Measurements from ENCODE around the gene NUTF2.

The NUTF2 gene

DNA sequence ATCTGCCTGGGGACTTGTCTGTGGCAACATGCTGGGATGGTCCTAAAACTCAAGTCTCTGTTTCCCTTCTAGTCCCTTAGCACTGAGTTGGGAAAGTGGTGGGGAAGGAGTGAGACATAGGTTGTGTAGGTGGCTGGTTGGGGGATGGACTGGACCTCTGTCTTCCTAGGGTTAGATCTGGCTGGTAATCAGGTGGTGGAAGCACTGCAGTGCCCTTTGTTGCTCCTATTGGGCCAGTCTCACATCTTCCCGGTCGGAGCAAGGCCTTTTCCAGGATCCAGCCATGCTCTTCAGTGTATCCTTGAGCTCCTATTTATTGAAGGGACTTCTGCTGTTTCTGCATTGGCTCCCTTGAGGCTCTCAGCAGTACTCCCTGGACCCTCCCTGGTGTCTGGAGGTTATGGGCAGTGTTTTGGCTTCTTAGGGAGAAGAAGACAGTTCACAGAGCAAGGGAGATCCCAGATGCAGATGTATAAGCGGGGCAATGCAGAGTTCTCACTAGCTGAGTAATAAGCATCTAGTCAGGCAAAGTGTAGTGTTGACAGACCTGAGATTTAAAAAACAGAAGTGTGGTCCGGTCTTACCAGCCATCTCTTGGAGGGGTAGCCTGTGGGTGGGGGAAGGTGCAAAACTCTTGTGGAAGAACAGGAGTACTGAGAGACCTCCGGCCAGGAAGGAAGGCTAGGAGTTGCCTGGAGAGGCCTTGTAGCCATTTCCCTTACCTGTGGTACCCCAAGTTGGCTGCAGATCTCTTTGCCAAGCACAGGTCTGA lies 1.3 kb upstream of the NUTF2 start:
- Histone ChIP-seq H2BK120ac (ENCODE audit: low read depth, low read length) (no peak overlapping the region), H3K27ac (ENCODE audit: low read length, poor library complexity, severe bottlenecking) (peak overlapping the region; percentile 97), H2BK5ac (ENCODE audit: low read depth, low read length, poor library complexity, severe bottlenecking) (peak overlapping the region; percentile 89), H2BK15ac (ENCODE audit: low read depth, poor library complexity, severe bottlenecking) (no peak overlapping the region), H2AFZ (ENCODE audit: low read depth, low read length) (no peak overlapping the region), H2AK5ac (ENCODE audit: low read length, severe bottlenecking) (peak overlapping the region; percentile 43), H3K18ac (ENCODE audit: low read depth in 1 of 2, low read length in 2 of 2) (no peak overlapping the region), H3K9ac (ENCODE audit: low read length) (peak overlapping the region; percentile 98), H4K91ac (ENCODE audit: low read length) (peak overlapping the region; percentile 78), H3K27me3 (ENCODE audit: control insufficient read depth in 1 of 2, insufficient read depth in 1 of 2, low read length in 2 of 2) (no peaks in the 10 kb centered on the region), H3K4me2 (ENCODE audit: low read length, poor library complexity, severe bottlenecking) (peak overlapping the region; percentile 89), H3K14ac (ENCODE audit: low read length in 2 of 2) (no peak overlapping the region), H4K8ac (ENCODE audit: low read length) (peak overlapping the region; percentile 52), H3K4ac (ENCODE audit: low read depth in 1 of 2, low read length in 2 of 2) (peak overlapping the region in 1 of 2 experiments; percentile 80), H3K4me3 (ENCODE audit: insufficient read depth in 1 of 2, low read depth in 1 of 2, low read length in 2 of 2) (peak overlapping the region in 1 of 2 experiments; percentile 85), H2BK12ac (ENCODE audit: low read length in 2 of 2) (peak overlapping the region in 1 of 2 experiments; percentile 73), H3K4me1 (ENCODE audit: control insufficient read depth, insufficient read depth, low read depth, low read length) (peaks cover 29% of the 10 kb centered on the region), H3K23ac (ENCODE audit: low read length in 2 of 2) (peak overlapping the region in 1 of 2 experiments; percentile 65), H3K79me1 (replicated peaks; ENCODE audit: low read length, poor library complexity, severe bottlenecking) (peaks cover 4% of the 10 kb centered on the region), H3K9me3 (ENCODE audit: control insufficient read depth, low read length) (no peaks in the 10 kb centered on the region), H3K36me3 (ENCODE audit: control insufficient read depth in 1 of 2, insufficient read depth in 2 of 2, low read depth in 1 of 2, low read length in 2 of 2) (peaks cover 12 to 15% of the 10 kb centered on the region in 2 experiments)
- peak; percentile 33 for DNase-seq
- 84% methylated on average over 5 of the region's 5 CpGs for WGBS

DNA sequence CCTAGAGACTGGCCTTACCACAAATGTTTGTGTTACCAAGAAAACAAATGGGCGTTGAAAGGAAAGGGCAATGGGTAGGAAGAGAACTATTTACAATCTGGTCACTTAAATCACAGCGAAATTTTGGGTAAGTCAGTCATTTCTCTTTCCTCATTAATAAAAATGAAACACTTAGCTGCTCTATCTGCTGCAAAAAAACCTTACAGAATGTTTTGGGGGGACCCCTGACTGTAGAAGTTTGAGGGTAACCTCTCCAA lies 742 bp upstream of the NUTF2 start:
- H3K18ac ChIP-seq (ENCODE audit: low read depth in 1 of 2, low read length in 2 of 2) = peak overlapping the region; percentile 98 to 99
- 0% methylated on average over 1 of the region's 2 CpGs for WGBS
- peaks cover 16% of the 10 kb centered on the region in 2 experiments for H3K36me3 ChIP-seq (ENCODE audit: control insufficient read depth in 1 of 2, insufficient read depth in 2 of 2, low read depth in 1 of 2, low read length in 2 of 2)
- H2BK120ac ChIP-seq (ENCODE audit: low read depth, low read length) = peak overlapping the region; percentile 99
- H3K4ac ChIP-seq (ENCODE audit: low read depth in 1 of 2, low read length in 2 of 2) = peak overlapping the region; percentile 95 to 97
- H3K23ac ChIP-seq (ENCODE audit: low read length in 2 of 2) = peak overlapping the region; percentile 60 to 78
- no peaks in the 10 kb centered on the region for H3K9me3 ChIP-seq (ENCODE audit: control insufficient read depth, low read length)
- peak overlapping the region in 1 of 2 experiments; percentile 5 for H3K14ac ChIP-seq (ENCODE audit: low read length in 2 of 2)
- H3K27ac ChIP-seq (ENCODE audit: low read length, poor library complexity, severe bottlenecking) = peak overlapping the region; percentile 97
- H3K4me3 ChIP-seq (ENCODE audit: insufficient read depth in 1 of 2, low read depth in 1 of 2, low read length in 2 of 2) = peak overlapping the region; percentile 85 to 92
- DNase-seq = no peak
- peak overlapping the region; percentile 100 for H4K8ac ChIP-seq (ENCODE audit: low read length)
- H3K27me3 ChIP-seq (ENCODE audit: control insufficient read depth in 1 of 2, insufficient read depth in 1 of 2, low read length in 2 of 2) = no peaks in the 10 kb centered on the region
- H2BK15ac ChIP-seq (ENCODE audit: low read depth, poor library complexity, severe bottlenecking) = peak overlapping the region; percentile 76
- H3K9ac ChIP-seq (ENCODE audit: low read length) = peak overlapping the region; percentile 98
- H2BK5ac ChIP-seq (ENCODE audit: low read depth, low read length, poor library complexity, severe bottlenecking) = peak overlapping the region; percentile 89
- H3K4me1 ChIP-seq (ENCODE audit: control insufficient read depth, insufficient read depth, low read depth, low read length) = peaks cover 30% of the 10 kb centered on the region
- H2AK5ac ChIP-seq (ENCODE audit: low read length, severe bottlenecking) = peak overlapping the region; percentile 58
- H2BK12ac ChIP-seq (ENCODE audit: low read length in 2 of 2) = peak overlapping the region in 1 of 2 experiments; percentile 78
- H2AFZ ChIP-seq (ENCODE audit: low read depth, low read length) = no peak overlapping the region
- H3K79me1 ChIP-seq (replicated peaks; ENCODE audit: low read length, poor library complexity, severe bottlenecking) = peaks cover 4% of the 10 kb centered on the region
- peak overlapping the region; percentile 89 for H3K4me2 ChIP-seq (ENCODE audit: low read length, poor library complexity, severe bottlenecking)
- peak overlapping the region; percentile 99 for H4K91ac ChIP-seq (ENCODE audit: low read length)

DNA sequence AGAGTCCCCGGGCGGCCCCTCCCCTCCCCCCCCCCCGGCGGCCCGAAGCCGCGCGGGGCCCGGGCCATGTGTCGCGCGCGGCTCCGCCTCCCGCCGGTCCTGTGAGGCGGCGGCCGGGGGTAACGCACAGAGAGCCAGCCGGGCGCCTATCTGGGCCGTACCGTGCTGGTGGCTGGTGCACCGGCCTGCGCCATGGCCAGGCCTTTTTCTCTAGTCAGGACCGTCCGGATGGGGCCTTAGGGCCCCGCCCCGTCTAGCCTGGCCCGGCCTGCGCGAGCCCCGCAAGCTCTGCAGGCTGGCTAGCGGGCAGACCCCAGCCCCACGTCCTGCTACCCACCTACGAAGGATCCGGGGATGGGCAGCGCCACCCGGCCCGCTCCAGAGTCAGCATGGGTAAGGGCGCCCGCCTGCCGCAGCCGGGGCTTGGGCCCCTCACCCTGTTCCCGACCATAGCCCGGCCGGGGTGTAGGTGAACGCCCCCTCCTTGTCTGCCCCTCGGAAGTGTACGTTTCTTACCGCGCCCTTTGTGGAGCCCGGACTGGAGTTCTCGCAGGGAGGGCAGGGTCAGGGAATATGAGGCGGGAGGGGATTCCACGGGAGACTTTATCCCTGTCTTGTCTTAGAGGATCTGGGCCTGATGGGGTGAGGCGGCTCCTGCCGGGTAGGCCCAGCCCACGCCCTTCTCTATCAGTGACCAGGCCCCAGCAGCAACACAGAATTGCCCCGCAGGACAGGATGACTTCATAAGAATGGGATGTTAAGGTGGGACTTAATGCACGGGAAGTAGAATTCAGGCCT lies 530 bp downstream of the NUTF2 start, which contains the start of gene CENPT:
Gene CENPT (minus strand): TSS at position 630 of the 798 bp plus-strand sequence. CDS start 13,834 bp downstream, outside the sequence.
- Histone ChIP-seq H3K4me2 (ENCODE audit: low read length, poor library complexity, severe bottlenecking) (peak within 1 kb of the TSS; percentile 89), H3K18ac (ENCODE audit: low read depth in 1 of 2, low read length in 2 of 2) (peak within 1 kb of the TSS; percentile 98 to 99), H3K36me3 (ENCODE audit: control insufficient read depth in 1 of 2, insufficient read depth in 2 of 2, low read depth in 1 of 2, low read length in 2 of 2) (peaks cover 16 to 20% of the 10 kb centered on the region in 2 experiments), H4K8ac (ENCODE audit: low read length) (peak within 1 kb of the TSS; percentile 100), H2BK120ac (ENCODE audit: low read depth, low read length) (peak within 1 kb of the TSS; percentile 99), H2AFZ (ENCODE audit: low read depth, low read length) (peak within 1 kb of the TSS; percentile 8), H3K4me3 (ENCODE audit: insufficient read depth in 1 of 2, low read depth in 1 of 2, low read length in 2 of 2) (peak within 1 kb of the TSS; percentile 85 to 92), H3K9me3 (ENCODE audit: control insufficient read depth, low read length) (no peaks in the 10 kb centered on the region), H3K4me1 (ENCODE audit: control insufficient read depth, insufficient read depth, low read depth, low read length) (peaks cover 30% of the 10 kb centered on the region), H3K79me1 (replicated peaks; ENCODE audit: low read length, poor library complexity, severe bottlenecking) (peaks cover 2% of the 10 kb centered on the region), H3K14ac (ENCODE audit: low read length in 2 of 2) (peak within 1 kb of the TSS; percentile 83 to 84), H3K27ac (ENCODE audit: low read length, poor library complexity, severe bottlenecking) (peak within 1 kb of the TSS; percentile 97), H4K91ac (ENCODE audit: low read length) (peak within 1 kb of the TSS; percentile 99), H3K23ac (ENCODE audit: low read length in 2 of 2) (peak within 1 kb of the TSS; percentile 3 to 82), H3K27me3 (ENCODE audit: control insufficient read depth in 1 of 2, insufficient read depth in 1 of 2, low read length in 2 of 2) (no peaks in the 10 kb centered on the region), H2BK12ac (ENCODE audit: low read length in 2 of 2) (no peak within 1 kb of the TSS), H2BK5ac (ENCODE audit: low read depth, low read length, poor library complexity, severe bottlenecking) (peak within 1 kb of the TSS; percentile 89), H3K4ac (ENCODE audit: low read depth in 1 of 2, low read length in 2 of 2) (peak within 1 kb of the TSS; percentile 98 to 99), H2BK15ac (ENCODE audit: low read depth, poor library complexity, severe bottlenecking) (peak within 1 kb of the TSS; percentile 92), H2AK5ac (ENCODE audit: low read length, severe bottlenecking) (peak within 1 kb of the TSS; percentile 62), H3K9ac (ENCODE audit: low read length) (peak within 1 kb of the TSS; percentile 98)
- under 1% methylated on average over 48 of the region's 62 CpGs for WGBS
- DNase-seq = peak; percentile 71

DNA sequence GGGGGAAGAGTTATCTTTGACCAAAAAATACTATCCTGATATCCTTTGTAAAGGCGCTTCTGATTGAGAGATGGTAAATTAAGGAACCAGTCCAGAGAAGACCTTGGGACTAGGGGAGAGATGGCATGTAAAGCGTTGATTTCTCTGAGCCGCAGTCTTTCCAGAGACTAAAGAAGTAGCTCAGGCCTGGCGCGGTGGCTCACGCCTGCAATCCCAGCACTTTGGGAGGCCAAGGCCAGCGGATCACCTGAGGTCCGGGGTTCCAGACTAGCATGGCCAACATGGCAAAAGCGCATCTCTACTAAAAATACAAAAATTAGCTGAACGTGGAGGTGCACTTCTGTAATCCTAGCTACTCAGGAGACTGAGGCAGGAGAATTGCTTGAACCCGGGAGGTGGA lies 1.4 kb downstream of the NUTF2 start:
- 93% methylated on average over 11 of the region's 11 CpGs for WGBS
- no peak overlapping the region for H3K18ac ChIP-seq (ENCODE audit: low read depth in 1 of 2, low read length in 2 of 2)
- no peak overlapping the region for H2AK5ac ChIP-seq (ENCODE audit: low read length, severe bottlenecking)
- no peak overlapping the region for H4K91ac ChIP-seq (ENCODE audit: low read length)
- H3K9me3 ChIP-seq (ENCODE audit: control insufficient read depth, low read length) = no peaks in the 10 kb centered on the region
- peak overlapping the region; percentile 98 for H3K9ac ChIP-seq (ENCODE audit: low read length)
- no peak overlapping the region for H4K8ac ChIP-seq (ENCODE audit: low read length)
- H3K36me3 ChIP-seq (ENCODE audit: control insufficient read depth in 1 of 2, insufficient read depth in 2 of 2, low read depth in 1 of 2, low read length in 2 of 2) = peaks cover 16 to 21% of the 10 kb centered on the region in 2 experiments
- H3K27ac ChIP-seq (ENCODE audit: low read length, poor library complexity, severe bottlenecking) = peak overlapping the region; percentile 88
- no peak overlapping the region for H2BK120ac ChIP-seq (ENCODE audit: low read depth, low read length)
- H3K4ac ChIP-seq (ENCODE audit: low read depth in 1 of 2, low read length in 2 of 2) = no peak overlapping the region
- H3K14ac ChIP-seq (ENCODE audit: low read length in 2 of 2) = no peak overlapping the region
- no peak overlapping the region for H2BK15ac ChIP-seq (ENCODE audit: low read depth, poor library complexity, severe bottlenecking)
- H3K27me3 ChIP-seq (ENCODE audit: control insufficient read depth in 1 of 2, insufficient read depth in 1 of 2, low read length in 2 of 2) = no peaks in the 10 kb centered on the region
- no peak overlapping the region for H2BK5ac ChIP-seq (ENCODE audit: low read depth, low read length, poor library complexity, severe bottlenecking)
- H3K4me1 ChIP-seq (ENCODE audit: control insufficient read depth, insufficient read depth, low read depth, low read length) = peaks cover 27% of the 10 kb centered on the region
- H3K4me2 ChIP-seq (ENCODE audit: low read length, poor library complexity, severe bottlenecking) = peak overlapping the region; percentile 81
- no peak for DNase-seq
- H2AFZ ChIP-seq (ENCODE audit: low read depth, low read length) = no peak overlapping the region
- H3K79me1 ChIP-seq (replicated peaks; ENCODE audit: low read length, poor library complexity, severe bottlenecking) = peaks cover 2% of the 10 kb centered on the region
- no peak overlapping the region for H3K23ac ChIP-seq (ENCODE audit: low read length in 2 of 2)
- no peak overlapping the region for H2BK12ac ChIP-seq (ENCODE audit: low read length in 2 of 2)
- peak overlapping the region in 1 of 2 experiments; percentile 85 for H3K4me3 ChIP-seq (ENCODE audit: insufficient read depth in 1 of 2, low read depth in 1 of 2, low read length in 2 of 2)
